Bronchial epithelial cell (primary cell): ENCODE results near the gene ZC4H2. TPM values are rescaled to one million over a fixed set of nuclear protein-coding genes. Genes with fewer than 3 reads are reported as not detected.
"Not testable (repeated sequence)": the region's sequence is repeated elsewhere in the genome, so short reads cannot be mapped to it uniquely, and the experiment has no call there.

ENCODE experiments used
- DNase-seq: peaks from one replicate; pipeline ENCODE4 v3.0.0-alpha.2; 2010; ENCODE audit warnings: low read depth
- FAIRE-seq: peaks from 2 replicates; lab custom pipeline; 2011; peaks lifted over from hg19 to GRCh38; lab: Jason Lieb, UNC
- H3K27me3 ChIP-seq: 2 replicates; pipeline ENCODE4 v1.5.1; 2011; ENCODE audit warnings: low read length; ENCODE audit not compliant: control insufficient read depth, insufficient read depth
- H3K36me3 ChIP-seq: 2 replicates; pipeline ENCODE4 v1.5.1; 2011; ENCODE audit warnings: low read length; ENCODE audit not compliant: control insufficient read depth, insufficient read depth
- H3K4me3 ChIP-seq: 2 replicates; pipeline ENCODE4 v1.5.1; 2011; ENCODE audit warnings: mild to moderate bottlenecking, low read depth, low read length, control low read depth
- total RNA-seq: library from RNA; depleted of rRNA; stranded (reverse); fragments of >200 nt; gene quantifications from 2 replicates; pipeline ENCODE4 v1.2.1, GENCODE V29; 2014
- TF ChIP-seq, protein P1 (sequence below): IDR thresholded peaks from 2 replicates; pipeline ENCODE4 v1.5.1; 2011; ENCODE audit warnings: mild to moderate bottlenecking, moderate library complexity, low read length, control low read depth, inconsistent platforms; ENCODE audit not compliant: insufficient read depth, severe bottlenecking

ZC4H2 gene
- total RNA-seq, 1 donor from 2014 or later, result 1.3 TPM

- Histone ChIP-seq H3K36me3 (no peaks in the 10 kb centered on the region), H3K4me3 (no peak overlapping the region), H3K27me3 (no peaks in the 10 kb centered on the region)
- TF ChIP-seq, protein P1, sequence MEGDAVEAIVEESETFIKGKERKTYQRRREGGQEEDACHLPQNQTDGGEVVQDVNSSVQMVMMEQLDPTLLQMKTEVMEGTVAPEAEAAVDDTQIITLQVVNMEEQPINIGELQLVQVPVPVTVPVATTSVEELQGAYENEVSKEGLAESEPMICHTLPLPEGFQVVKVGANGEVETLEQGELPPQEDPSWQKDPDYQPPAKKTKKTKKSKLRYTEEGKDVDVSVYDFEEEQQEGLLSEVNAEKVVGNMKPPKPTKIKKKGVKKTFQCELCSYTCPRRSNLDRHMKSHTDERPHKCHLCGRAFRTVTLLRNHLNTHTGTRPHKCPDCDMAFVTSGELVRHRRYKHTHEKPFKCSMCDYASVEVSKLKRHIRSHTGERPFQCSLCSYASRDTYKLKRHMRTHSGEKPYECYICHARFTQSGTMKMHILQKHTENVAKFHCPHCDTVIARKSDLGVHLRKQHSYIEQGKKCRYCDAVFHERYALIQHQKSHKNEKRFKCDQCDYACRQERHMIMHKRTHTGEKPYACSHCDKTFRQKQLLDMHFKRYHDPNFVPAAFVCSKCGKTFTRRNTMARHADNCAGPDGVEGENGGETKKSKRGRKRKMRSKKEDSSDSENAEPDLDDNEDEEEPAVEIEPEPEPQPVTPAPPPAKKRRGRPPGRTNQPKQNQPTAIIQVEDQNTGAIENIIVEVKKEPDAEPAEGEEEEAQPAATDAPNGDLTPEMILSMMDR, result no peak
- DNase-seq, result no peak
- no peak for FAIRE-seq
Measured at GRCh38 chrX:64908121-64908520, 68.1 kb downstream of the ZC4H2 start.

GRCh38 chrX:64894454-64895038 is 81.7 kb downstream of the ZC4H2 start:
- DNase-seq (peak; percentile 13), FAIRE-seq (no peak)
- TF ChIP-seq, protein P1, result peak; percentile 61
- no peaks in the 10 kb centered on the region for H3K36me3 ChIP-seq
- H3K4me3 ChIP-seq, result no peak overlapping the region
- no peaks in the 10 kb centered on the region for H3K27me3 ChIP-seq

DNA sequence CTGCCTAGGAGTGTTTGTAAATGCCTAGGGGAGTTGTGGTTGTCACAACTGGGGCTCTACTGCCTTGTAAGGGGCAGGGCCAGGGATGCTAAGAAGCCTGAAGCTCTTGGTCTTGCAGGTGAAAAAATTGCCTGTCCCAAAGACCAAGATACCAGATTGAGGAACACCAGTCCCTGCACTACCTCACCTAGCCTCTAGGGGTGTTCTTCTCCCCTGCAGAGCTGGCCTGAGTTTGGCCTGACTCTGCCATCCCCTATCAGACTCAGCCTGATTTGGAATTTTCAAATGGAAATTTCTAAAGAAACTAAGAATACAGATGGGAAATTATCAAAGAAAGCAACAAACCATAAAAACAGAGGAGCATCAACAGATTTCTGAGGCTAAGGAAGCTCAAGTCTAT is 90.4 kb downstream of the ZC4H2 start:
- no peaks in the 10 kb centered on the region for H3K36me3 ChIP-seq
- H3K4me3 ChIP-seq, result no peak overlapping the region
- peak; percentile 2 for DNase-seq
- H3K27me3 ChIP-seq, result no peaks in the 10 kb centered on the region
- FAIRE-seq, result no peak
- TF ChIP-seq, protein P1, result peak; percentile 39

GRCh38 chrX:64878709-64879108 is 97.5 kb downstream of the ZC4H2 start:
- not testable (repeated sequence) for FAIRE-seq, H3K36me3 ChIP-seq, H3K4me3 ChIP-seq, DNase-seq, H3K27me3 ChIP-seq

GRCh38 chrX:64867217-64867616 is 109.0 kb downstream of the ZC4H2 start:
- no peak overlapping the region for H3K4me3 ChIP-seq
- no peak for FAIRE-seq

More at GRCh38 chrX:64867217-64867616, 109.0 kb downstream of the ZC4H2 start:
- TF ChIP-seq, protein P1, result no peak
- no peaks in the 10 kb centered on the region for H3K27me3 ChIP-seq
- H3K36me3 ChIP-seq, result no peaks in the 10 kb centered on the region
- DNase-seq, result no peak

Other genes starting within 250 kb of the ZC4H2 start
- under 0.01 TPM in 1 of 2 replicates, not detected in the other for gene ZC3H12B, start 58.4 kb upstream of the ZC4H2 start, total RNA-seq